ENCODE measurements around the gene LAMB1.

DNA sequence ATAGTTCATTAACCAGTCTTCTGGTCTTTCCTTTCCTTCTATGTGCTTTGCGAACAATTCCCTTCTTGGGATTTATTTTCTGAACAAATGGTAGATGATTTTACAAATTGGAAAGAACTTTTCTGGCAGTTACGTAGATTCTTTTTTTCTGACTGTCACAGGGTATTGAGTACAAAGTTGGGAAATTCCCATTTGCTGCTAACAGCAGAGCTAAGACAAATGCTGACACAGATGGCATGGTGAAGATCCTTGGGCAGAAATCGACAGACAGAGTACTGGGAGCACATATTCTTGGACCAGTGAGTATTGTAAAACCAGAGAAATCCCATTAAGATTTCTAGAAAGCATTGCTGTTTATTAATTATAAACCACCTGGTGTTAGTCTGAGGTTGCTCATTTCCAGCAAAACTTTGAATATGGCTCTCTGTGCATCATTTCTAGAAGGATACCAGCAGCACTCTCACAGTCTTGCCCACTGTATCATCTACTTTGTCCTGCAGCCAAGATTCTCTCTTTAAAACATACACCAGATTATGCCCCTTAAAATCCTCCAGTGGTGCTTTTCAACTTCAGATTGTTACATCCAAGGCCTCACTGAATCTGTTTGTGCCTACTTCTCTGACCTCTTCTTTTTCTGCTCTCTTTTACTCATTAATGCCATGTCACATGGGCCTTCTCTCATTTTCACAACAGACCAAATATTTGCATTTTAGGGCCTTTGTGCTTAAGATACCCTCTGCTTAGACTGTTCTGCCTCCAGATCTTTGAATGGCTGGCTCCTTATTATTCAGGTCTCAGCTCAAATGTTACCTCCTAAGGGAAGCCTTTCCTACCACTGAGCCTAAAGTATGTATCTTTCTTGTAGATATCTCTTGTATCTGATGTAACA is 85.0 kb downstream of the LAMB1 start:
- TF ChIP-seq, protein P1, sequence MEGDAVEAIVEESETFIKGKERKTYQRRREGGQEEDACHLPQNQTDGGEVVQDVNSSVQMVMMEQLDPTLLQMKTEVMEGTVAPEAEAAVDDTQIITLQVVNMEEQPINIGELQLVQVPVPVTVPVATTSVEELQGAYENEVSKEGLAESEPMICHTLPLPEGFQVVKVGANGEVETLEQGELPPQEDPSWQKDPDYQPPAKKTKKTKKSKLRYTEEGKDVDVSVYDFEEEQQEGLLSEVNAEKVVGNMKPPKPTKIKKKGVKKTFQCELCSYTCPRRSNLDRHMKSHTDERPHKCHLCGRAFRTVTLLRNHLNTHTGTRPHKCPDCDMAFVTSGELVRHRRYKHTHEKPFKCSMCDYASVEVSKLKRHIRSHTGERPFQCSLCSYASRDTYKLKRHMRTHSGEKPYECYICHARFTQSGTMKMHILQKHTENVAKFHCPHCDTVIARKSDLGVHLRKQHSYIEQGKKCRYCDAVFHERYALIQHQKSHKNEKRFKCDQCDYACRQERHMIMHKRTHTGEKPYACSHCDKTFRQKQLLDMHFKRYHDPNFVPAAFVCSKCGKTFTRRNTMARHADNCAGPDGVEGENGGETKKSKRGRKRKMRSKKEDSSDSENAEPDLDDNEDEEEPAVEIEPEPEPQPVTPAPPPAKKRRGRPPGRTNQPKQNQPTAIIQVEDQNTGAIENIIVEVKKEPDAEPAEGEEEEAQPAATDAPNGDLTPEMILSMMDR (IDR thresholded peaks at IDR 0.05), result no peak
- TF ChIP-seq POLR2A (IDR thresholded peaks at IDR 0.05) (no peak), POLR2AphosphoS5 (IDR thresholded peaks at IDR 0.05) (no peak)

All from breast epithelium (tissue), 3 donors.